NCI-H2196 treated with DMSO at 0.1 percent for 48 hours (cell line): ENCODE measurements around the gene TEX51.

Source experiments
- DNase-seq: peaks from one replicate; lab custom pipeline; 2025; ENCODE audit not compliant: unreplicated experiment; lab: John Stamatoyannopoulos, UW

Gene TEX51

DNA sequence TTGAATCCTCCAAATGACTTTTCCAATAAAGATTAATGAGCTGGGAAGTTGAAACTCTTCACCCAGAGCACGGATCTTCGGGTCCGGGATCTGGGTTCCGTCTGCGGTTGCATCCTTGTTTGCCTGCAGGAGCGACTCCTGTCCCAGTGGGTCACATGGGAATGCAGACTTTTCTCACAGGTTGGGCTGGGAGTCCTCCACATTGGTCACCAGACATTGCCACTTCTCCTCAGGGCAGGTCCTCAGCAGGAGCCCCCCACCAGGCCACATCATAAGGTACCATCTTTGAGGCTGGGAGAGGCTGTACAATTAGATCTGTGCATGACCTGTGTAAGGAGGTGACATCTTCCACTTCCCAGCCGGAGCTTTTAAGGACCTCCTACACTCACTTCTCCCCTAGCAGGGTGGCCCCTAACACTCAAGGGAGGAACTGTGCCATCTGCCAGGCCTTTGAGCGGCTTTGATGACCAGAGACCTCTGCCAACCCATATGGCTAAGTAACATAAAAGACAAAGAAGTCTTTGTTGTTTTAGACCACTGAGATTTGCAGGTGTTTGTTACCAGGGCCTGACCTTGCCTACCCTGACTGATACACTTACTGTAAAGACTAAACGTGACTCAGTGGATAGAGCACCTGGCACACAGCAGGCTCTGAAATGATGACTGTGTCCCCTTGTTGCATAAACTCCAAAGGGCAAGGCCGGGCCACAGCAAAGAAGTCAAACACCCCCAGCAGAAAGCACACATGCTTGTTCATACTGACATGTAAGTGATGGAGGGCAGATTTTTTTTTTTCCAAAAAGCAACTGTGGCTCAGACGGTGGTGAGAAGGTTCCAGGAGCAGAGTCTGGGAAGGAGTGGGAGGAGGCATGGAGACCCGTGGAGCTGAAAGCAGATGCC, 7.9 kb upstream of the TEX51 start:
- no peak for DNase-seq

GRCh38 chr2:126891681-126892500, 6.8 kb upstream of the TEX51 start:
- DNase-seq: no peak

DNA sequence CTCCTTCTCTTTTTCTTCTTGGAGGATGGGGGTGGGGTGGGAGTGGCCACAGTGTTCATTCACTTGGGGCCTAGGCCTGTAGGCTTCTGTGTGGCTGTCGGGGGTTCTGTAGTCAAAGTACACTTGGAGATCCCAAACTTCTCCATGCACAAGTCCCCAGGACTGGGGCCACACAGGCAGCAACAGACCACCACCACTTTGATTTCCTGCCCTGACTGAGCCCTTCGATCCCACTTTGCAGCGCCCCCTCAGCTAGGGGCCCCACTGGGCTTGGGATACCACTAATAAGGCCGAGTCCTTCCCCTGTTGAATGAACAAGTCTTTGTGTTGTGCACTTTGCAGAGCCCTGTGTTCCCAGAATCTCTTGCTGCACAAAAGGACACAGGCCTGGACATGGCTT, 5.5 kb upstream of the TEX51 start:
- no peak for DNase-seq

- DNase-seq: no peak
These were observed 5.1 kb upstream of the TEX51 start for GRCh38 chr2:126893606-126894005.

- no peak for DNase-seq
These were observed 4.6 kb upstream of the TEX51 start for GRCh38 chr2:126894082-126894481.

DNA sequence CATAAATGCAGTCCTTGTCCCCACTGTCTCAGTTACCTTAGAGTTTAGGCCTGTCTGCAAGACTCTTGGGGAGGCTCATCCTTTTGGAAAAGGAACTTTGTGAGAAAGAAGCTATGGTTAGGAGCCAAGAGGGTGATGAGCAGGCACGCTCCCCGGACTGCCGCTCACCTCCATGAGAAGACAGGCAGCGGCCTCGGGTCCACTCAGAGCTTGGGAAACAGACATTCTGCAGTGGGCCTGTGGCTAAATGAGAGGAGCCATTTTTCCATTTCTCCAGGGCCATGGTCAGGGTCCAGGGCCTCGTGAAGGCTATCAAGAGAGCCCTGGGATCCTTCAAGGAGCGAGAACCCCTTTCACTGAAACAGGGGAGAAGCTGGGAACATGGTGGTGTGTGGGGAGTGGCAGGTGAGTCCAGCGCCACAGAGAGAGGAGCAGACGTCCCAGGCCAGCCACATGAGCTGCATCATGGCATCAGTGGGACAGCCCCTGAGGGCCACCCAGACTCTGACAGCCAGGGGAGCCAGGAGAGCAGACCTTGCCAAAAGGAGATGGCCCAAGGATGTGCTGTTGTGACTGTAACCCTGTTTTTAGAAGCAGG, 4.0 kb upstream of the TEX51 start:
- no peak for DNase-seq

DNA sequence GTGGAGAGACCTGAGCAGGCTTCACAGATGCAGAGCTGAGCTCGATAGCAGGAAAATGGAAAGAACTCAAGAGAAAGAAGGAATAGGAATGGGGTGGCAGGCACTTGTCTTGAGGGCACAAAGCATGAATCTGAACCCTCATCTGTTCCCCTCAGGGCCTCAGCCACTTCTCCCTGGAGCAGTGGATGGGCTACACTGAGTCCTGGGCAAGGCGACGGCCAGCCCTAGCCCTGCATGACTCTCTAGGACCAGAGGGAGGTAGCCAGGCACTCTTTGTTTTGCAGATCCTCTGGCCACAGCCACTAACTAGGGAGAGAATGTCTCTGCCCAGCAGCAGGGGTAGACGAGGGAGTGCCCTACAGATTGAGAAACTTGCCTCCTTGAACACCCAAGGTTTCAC, 3.4 kb upstream of the TEX51 start:
- DNase-seq: no peak

- DNase-seq: no peak
These were observed 2.2 kb upstream of the TEX51 start for GRCh38 chr2:126896471-126896870.

DNA sequence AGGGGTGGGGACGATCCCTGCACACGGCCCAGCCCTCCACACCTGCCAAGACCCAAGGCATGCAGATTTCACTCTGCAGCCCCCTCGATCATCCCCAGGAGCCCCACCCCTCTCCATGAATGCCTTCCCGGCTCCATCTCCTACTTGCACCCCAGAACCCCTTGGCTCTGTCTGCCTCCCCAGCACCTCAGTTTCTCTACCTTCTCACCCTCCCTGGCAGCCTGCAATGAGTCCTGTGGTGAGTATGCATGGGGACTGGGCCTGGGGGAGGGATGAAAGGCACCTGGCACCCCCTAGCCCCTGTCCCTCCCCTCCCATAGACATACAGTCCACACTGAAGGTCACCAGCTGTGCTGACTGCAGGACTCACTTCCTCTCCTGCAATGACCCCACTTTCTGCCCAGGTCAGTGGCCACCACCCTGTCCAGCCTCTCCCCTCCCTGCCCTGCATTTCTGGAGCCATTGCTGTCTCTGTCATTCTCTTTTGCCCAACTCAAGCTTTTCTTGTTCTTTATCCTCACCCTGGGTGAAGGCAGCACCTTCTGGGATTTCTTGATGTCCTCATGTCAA, 1.0 kb downstream of the TEX51 start:
- no peak for DNase-seq

GRCh38 chr2:126900646-126901319, 2.1 kb downstream of the TEX51 start:
- no peak for DNase-seq

- DNase-seq: no peak
These were observed 2.8 kb downstream of the TEX51 start for GRCh38 chr2:126901459-126901858.

- no peak for DNase-seq
These were observed 3.6 kb downstream of the TEX51 start for GRCh38 chr2:126902152-126902835.

- no peak for DNase-seq
These were observed 4.2 kb downstream of the TEX51 start for GRCh38 chr2:126902859-126903258.

- no peak for DNase-seq
These were observed 7.3 kb downstream of the TEX51 start for GRCh38 chr2:126905991-126906390.

- no peak for DNase-seq
These were observed 8.1 kb downstream of the TEX51 start for GRCh38 chr2:126906781-126907180.

DNA sequence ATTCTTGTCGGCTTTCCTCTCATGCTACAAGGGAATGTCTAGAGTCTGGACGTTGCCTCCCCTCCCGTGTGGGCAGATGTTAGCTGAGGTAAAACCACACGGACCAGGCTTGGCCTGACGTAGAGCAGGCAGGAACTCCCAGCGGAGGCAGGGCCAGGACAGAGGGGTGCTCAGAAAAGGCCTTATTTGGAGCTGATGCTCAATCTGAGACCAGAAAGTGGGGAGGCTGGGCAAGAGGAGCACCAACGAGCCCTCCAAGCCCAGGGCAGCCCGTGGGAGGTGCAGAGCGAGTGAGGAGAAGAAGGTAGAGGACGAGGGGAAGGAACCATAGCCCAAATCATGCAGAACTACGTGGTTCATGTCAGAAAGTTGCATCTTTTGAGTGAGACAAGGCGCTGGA, 9.0 kb downstream of the TEX51 start:
- DNase-seq: no peak

DNA sequence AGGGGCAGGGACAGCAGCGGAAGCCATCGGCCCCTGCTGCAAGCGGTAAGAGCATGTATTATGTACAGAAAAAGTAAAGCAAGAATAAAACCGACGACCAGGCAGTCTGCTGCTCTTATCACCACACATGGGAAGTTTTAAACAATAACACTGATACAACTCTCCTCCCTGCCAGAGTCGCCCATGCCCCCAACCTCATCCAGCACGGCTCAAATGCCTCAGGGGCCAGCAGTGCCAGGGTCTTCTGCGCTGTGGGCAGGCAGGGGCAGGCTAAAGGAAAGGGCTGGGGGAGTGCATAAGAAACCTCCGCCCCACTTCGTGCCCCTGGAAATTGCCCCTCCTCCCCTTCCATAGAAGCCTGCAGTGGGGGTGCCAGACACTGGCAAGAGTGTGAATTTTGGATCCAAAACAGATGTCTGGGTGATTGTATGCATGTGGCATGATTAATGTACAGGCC, 10.1 kb downstream of the TEX51 start:
- no peak for DNase-seq

- no peak for DNase-seq
These were observed 10.7 kb downstream of the TEX51 start for GRCh38 chr2:126909366-126909765.

DNA sequence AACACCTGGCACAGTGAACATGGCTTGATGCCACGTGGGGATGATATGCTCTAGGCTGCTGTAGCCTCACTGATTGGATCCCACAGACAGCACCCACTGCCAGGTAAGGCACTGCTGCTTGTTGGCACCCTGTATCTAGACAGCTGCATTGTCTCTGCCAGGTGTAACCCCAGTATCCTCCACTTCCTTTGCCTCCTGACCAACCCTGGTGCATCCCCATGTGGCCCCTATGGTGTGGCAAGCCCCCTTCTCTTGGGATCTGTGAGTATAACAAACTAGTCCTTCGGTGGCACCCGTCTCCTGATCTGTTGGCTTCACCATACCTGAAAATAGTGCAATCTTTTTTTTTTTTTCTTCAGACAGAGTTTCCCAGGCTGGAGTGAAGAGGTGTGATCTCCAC, 11.1 kb downstream of the TEX51 start:
- DNase-seq: no peak

DNA sequence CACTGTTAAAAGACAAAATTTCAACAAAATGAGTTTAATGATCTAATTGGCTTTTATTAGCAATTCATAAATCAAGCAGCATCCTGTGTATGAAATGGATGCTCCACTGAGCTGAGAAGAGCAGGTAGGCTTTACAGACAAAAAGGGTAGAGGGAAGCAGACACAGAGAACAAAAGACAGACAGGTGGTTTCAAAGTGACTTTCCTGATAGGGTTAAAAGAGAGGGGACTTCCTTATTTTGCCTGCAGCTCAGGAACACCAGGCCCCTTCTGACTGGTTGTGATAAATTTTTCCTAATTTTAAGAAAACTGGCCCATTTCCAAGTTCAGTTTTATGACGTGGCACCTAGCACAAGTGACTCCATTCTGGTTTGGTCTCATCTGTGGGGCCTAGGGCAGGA, 11.9 kb downstream of the TEX51 start:
- DNase-seq: no peak
